MM.1S (cell line): ENCODE measurements around the gene SCAF4.

Experiments used
- DNase-seq: peaks from one replicate; pipeline ENCODE4 v3.0.0-alpha.2; 2015
- H2AFZ ChIP-seq: fragments of 300-600 bp; sonication (generic); 2 replicates; pipeline ENCODE4 v1.6.0; 2016; ENCODE audit warnings: antibody characterized with exemption, low read length
- H3F3A ChIP-seq: fragments of 300-600 bp; sonication (generic); 2 replicates; pipeline ENCODE4 v1.6.1; 2016; ENCODE audit warnings: mild to moderate bottlenecking, antibody characterized with exemption, low read length, moderate library complexity, mixed read lengths; ENCODE audit not compliant: insufficient read depth
- H3K27ac ChIP-seq: fragments of 300-600 bp; sonication (generic); 2 replicates; pipeline ENCODE4 v1.5.1; 2016; ENCODE audit warnings: mild to moderate bottlenecking, low read length
- H3K27me3 ChIP-seq: fragments of 300-600 bp; sonication (generic); replicated peaks from 2 replicates; pipeline ENCODE4 v1.6.0; 2016; ENCODE audit warnings: low read length; ENCODE audit not compliant: insufficient read depth
- H3K36me3 ChIP-seq: fragments of 300-600 bp; sonication (generic); replicated peaks from 2 replicates; pipeline ENCODE4 v1.6.1; 2016; ENCODE audit warnings: mild to moderate bottlenecking, low read length, mixed read lengths; ENCODE audit not compliant: insufficient read depth
- H3K4me1 ChIP-seq: fragments of 300-600 bp; sonication (generic); 2 replicates; pipeline ENCODE4 v1.6.1; 2016; ENCODE audit warnings: low read length, mixed read lengths
- H3K4me2 ChIP-seq: fragments of 300-600 bp; sonication (generic); 2 replicates; pipeline ENCODE4 v1.6.0; 2016; ENCODE audit warnings: low read depth, low read length
- H3K4me3 ChIP-seq: fragments of 300-600 bp; sonication (generic); 2 replicates; pipeline ENCODE4 v1.5.1; 2016; ENCODE audit warnings: low read length, mixed read lengths
- H3K79me2 ChIP-seq: fragments of 300-600 bp; sonication (generic); 2 replicates; pipeline ENCODE4 v1.6.1; 2016; ENCODE audit warnings: mixed run types, low read length, mixed read lengths
- H3K9ac ChIP-seq: fragments of 300-600 bp; sonication (generic); 2 replicates; pipeline ENCODE4 v1.6.1; 2016; ENCODE audit warnings: low read length, mixed read lengths
- H3K9me2 ChIP-seq: fragments of 300-600 bp; sonication (generic); replicated peaks from 2 replicates; pipeline ENCODE4 v1.6.1; 2016; ENCODE audit warnings: mild to moderate bottlenecking, low read length, mixed read lengths; ENCODE audit not compliant: insufficient read depth
- H3K9me3 ChIP-seq: fragments of 300-600 bp; sonication (generic); replicated peaks from 2 replicates; pipeline ENCODE4 v1.6.1; 2016; ENCODE audit warnings: mild to moderate bottlenecking, low read length, mixed read lengths; ENCODE audit not compliant: insufficient read depth
- H4K20me1 ChIP-seq: fragments of 300-600 bp; sonication (generic); 2 replicates; pipeline ENCODE4 v1.6.1; 2016; ENCODE audit warnings: mild to moderate bottlenecking, low read length, moderate library complexity, mixed read lengths; ENCODE audit not compliant: insufficient read depth
- EZH2 ChIP-seq: fragments of 300-600 bp; sonication (generic); optimal IDR thresholded peaks from 2 replicates; pipeline ENCODE3; 2017; ENCODE audit warnings: low read depth, mild to moderate bottlenecking, antibody characterized with exemption, low read length, mixed read lengths
- EZH2phosphoT487 ChIP-seq: fragments of 300-600 bp; sonication (generic); IDR thresholded peaks from 2 replicates; pipeline ENCODE4 v1.6.1; 2018; ENCODE audit warnings: antibody characterized with exemption, low read length
- TF ChIP-seq, protein P1 (sequence below): fragments of 300-600 bp; sonication (generic); IDR thresholded peaks from 2 replicates; pipeline ENCODE4 v1.5.1; 2016; ENCODE audit warnings: antibody characterized with exemption, low read length, mixed read lengths

The SCAF4 gene

DNA sequence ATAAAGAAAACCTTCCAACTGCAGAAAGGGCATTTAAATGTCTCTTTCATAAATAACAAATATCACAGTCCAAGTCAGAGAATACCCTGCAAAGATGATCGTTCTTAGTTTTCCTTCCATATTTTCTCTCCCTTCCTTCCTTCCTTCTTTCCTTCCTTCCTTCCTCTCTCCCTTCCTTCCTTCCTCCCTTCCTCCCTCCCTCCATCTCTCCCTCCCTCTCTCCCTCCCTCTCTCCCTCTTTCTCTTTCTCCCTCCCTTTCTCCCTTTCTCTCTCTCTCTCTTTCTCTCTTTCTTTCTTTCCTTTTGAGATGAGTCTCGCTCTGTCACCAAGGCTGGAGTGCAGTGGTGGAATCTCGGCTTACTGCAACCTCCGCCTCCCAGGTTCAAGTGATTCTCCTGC lies 29.0 kb upstream of the SCAF4 start:
- no peaks in the 10 kb centered on the region; the same call in 1 of the 2 replicates for H3K27me3 ChIP-seq
- no peaks in the 10 kb centered on the region for H4K20me1 ChIP-seq
- H3K9me2 ChIP-seq, result no peaks in the 10 kb centered on the region
- H2AFZ ChIP-seq, result no peak overlapping the region
- H3K79me2 ChIP-seq, result no peaks in the 10 kb centered on the region
- TF ChIP-seq EZH2, result no peak
- TF ChIP-seq EZH2phosphoT487, result no peak
- TF ChIP-seq, protein P1, sequence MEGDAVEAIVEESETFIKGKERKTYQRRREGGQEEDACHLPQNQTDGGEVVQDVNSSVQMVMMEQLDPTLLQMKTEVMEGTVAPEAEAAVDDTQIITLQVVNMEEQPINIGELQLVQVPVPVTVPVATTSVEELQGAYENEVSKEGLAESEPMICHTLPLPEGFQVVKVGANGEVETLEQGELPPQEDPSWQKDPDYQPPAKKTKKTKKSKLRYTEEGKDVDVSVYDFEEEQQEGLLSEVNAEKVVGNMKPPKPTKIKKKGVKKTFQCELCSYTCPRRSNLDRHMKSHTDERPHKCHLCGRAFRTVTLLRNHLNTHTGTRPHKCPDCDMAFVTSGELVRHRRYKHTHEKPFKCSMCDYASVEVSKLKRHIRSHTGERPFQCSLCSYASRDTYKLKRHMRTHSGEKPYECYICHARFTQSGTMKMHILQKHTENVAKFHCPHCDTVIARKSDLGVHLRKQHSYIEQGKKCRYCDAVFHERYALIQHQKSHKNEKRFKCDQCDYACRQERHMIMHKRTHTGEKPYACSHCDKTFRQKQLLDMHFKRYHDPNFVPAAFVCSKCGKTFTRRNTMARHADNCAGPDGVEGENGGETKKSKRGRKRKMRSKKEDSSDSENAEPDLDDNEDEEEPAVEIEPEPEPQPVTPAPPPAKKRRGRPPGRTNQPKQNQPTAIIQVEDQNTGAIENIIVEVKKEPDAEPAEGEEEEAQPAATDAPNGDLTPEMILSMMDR, result no peak
- H3K4me1 ChIP-seq, result no peaks in the 10 kb centered on the region
- H3F3A ChIP-seq, result no peaks in the 10 kb centered on the region
- no peak for DNase-seq
- no peak overlapping the region for H3K4me3 ChIP-seq
- H3K27ac ChIP-seq, result no peak overlapping the region
- H3K36me3 ChIP-seq, result no peaks in the 10 kb centered on the region
- no peak overlapping the region for H3K4me2 ChIP-seq
- H3K9ac ChIP-seq, result no peak overlapping the region
- H3K9me3 ChIP-seq, result no peaks in the 10 kb centered on the region

DNA sequence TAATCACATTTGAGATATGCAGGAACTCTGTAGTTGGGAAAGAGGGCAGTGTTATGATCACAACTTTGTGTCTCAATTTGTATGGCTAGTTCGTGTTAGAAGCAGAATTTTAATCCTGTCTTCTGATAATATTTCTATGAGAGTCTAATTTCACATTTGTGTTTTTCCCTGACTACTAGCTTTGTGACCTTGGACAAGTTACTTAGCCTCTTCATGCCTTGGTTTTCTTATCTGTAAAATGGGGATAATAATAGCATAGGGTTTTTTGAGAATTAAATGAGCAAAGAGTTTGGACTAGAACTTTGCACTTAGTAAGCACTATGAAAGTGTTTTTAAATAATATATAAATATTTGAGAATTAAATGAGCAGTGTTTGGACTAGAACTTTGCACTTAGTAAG lies 24.9 kb upstream of the SCAF4 start:
- H3K79me2 ChIP-seq, result no peaks in the 10 kb centered on the region
- no peaks in the 10 kb centered on the region; the same call in 1 of the 2 replicates for H3K27me3 ChIP-seq
- no peak overlapping the region for H3K4me2 ChIP-seq
- no peak overlapping the region for H3K27ac ChIP-seq
- DNase-seq, result no peak
- H2AFZ ChIP-seq, result no peak overlapping the region
- no peaks in the 10 kb centered on the region for H3K9me2 ChIP-seq
- no peak overlapping the region for H3K4me3 ChIP-seq
- H3K9ac ChIP-seq, result no peak overlapping the region
- no peaks in the 10 kb centered on the region for H3K36me3 ChIP-seq
- no peaks in the 10 kb centered on the region for H4K20me1 ChIP-seq
- no peaks in the 10 kb centered on the region for H3K4me1 ChIP-seq
- H3K9me3 ChIP-seq, result no peaks in the 10 kb centered on the region
- no peaks in the 10 kb centered on the region for H3F3A ChIP-seq
- no peak for TF ChIP-seq EZH2
- TF ChIP-seq EZH2phosphoT487, result no peak
- TF ChIP-seq, protein P1, result no peak

- Histone ChIP-seq H3F3A (no peaks in the 10 kb centered on the region), H3K27me3 (no peaks in the 10 kb centered on the region), H3K27ac (no peak overlapping the region), H3K9me2 (no peaks in the 10 kb centered on the region), H3K79me2 (no peaks in the 10 kb centered on the region), H3K9ac (no peak overlapping the region), H2AFZ (no peak overlapping the region), H3K9me3 (no peaks in the 10 kb centered on the region), H3K36me3 (no peaks in the 10 kb centered on the region), H4K20me1 (no peaks in the 10 kb centered on the region), H3K4me3 (no peak overlapping the region), H3K4me2 (no peak overlapping the region), H3K4me1 (no peaks in the 10 kb centered on the region)
- DNase-seq, result no peak
- TF ChIP-seq EZH2, result no peak
- TF ChIP-seq EZH2phosphoT487, result no peak
- TF ChIP-seq, protein P1, result no peak
These were observed 23.1 kb upstream of the SCAF4 start for GRCh38 chr21:31755027-31755426.

DNA sequence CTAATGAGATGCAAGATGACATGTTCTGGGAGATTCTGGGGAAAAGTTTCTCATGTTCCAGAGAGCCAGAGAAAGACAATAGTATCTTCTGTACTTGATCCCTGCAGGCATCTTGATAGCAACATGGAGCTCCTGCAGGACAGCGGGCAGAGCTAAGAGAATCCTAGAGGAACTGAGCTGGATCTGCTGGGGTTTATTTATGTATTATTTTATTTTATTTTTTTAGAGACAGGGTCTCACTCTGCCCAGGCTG lies 22.7 kb upstream of the SCAF4 start:
- H4K20me1 ChIP-seq, result no peaks in the 10 kb centered on the region
- H3K27ac ChIP-seq, result no peak overlapping the region
- no peak overlapping the region for H3K4me2 ChIP-seq
- no peaks in the 10 kb centered on the region for H3K4me1 ChIP-seq
- no peaks in the 10 kb centered on the region for H3K36me3 ChIP-seq
- H3K27me3 ChIP-seq, result no peaks in the 10 kb centered on the region
- TF ChIP-seq, protein P1, result no peak
- TF ChIP-seq EZH2phosphoT487 (no peak), EZH2 (no peak)
- H2AFZ ChIP-seq, result no peak overlapping the region
- no peaks in the 10 kb centered on the region for H3K79me2 ChIP-seq
- H3K9me2 ChIP-seq, result no peaks in the 10 kb centered on the region
- no peak for DNase-seq
- no peaks in the 10 kb centered on the region for H3F3A ChIP-seq
- H3K9me3 ChIP-seq, result no peaks in the 10 kb centered on the region
- no peak overlapping the region for H3K9ac ChIP-seq
- no peak overlapping the region for H3K4me3 ChIP-seq
